SK-N-SH (cell line): ENCODE measurements around the gene SLC2A11.

Experiments
- GABPA ChIP-seq: IDR thresholded peaks from 2 replicates; pipeline ENCODE4 v1.4.0; 2012; ENCODE audit warnings: low read depth, mild to moderate bottlenecking
- NRF1 ChIP-seq: IDR thresholded peaks from 2 replicates; pipeline ENCODE4 v1.6.1; 2012; ENCODE audit warnings: low read depth, mild to moderate bottlenecking, low read length

DNA sequence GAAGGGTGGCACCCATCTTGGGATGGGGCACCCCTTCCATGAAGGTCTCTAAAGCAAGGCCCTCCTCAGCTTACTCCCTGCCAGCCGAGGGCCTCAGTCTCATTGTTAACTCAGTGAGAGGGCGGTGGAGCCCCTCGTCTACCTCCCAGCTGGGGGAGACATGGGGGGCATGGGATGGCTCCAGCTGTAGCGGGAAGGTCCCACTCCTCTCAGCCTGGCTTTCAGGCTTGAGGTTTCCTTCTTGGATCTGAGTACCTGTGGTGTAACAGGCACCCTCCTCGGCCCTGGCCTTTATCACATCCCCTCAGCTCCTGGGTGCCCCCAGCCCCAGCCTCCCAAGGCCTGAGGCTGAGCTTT, 38.5 kb downstream of the SLC2A11 start:
- TF ChIP-seq NRF1, result no peak
- no peak for TF ChIP-seq GABPA
